Neuronal stem cell (in vitro differentiated cells): ENCODE data around the gene PARD6A.

Source experiments
- DNase-seq: peaks from one replicate; pipeline ENCODE4 v3.0.0-alpha.2; 2013; ENCODE audit warnings: low spot score
- H2AFZ ChIP-seq: one replicate; pipeline ENCODE4 v1.6.1; 2013; ENCODE audit warnings: mild to moderate bottlenecking, low read length, inconsistent platforms
- H2AK5ac ChIP-seq: 2 replicates; pipeline ENCODE4 v1.6.1; 2013; ENCODE audit warnings: low read depth, mild to moderate bottlenecking, inconsistent platforms, low read length, moderate library complexity, mixed read lengths
- H2BK120ac ChIP-seq: 2 replicates; pipeline ENCODE4 v1.6.1; 2013; ENCODE audit warnings: low read depth, mild to moderate bottlenecking, inconsistent platforms, low read length, moderate library complexity, mixed read lengths
- H2BK12ac ChIP-seq: one replicate; pipeline ENCODE4 v1.6.1; 2013; ENCODE audit warnings: low read length, inconsistent platforms
- H2BK15ac ChIP-seq: 2 replicates; pipeline ENCODE4 v1.6.1; 2013; ENCODE audit warnings: mild to moderate bottlenecking, low read length, inconsistent platforms, mixed read lengths
- H2BK5ac ChIP-seq: one replicate; pipeline ENCODE4 v1.6.1; 2013; ENCODE audit warnings: inconsistent platforms, mild to moderate bottlenecking, low read length, moderate library complexity
- H3K14ac ChIP-seq: one replicate; pipeline ENCODE4 v1.6.1; 2013; ENCODE audit warnings: low read length, inconsistent platforms
- H3K18ac ChIP-seq: 2 replicates; pipeline ENCODE4 v1.6.1; 2013; ENCODE audit warnings: low read length, inconsistent platforms
- H3K23ac ChIP-seq: 2 replicates; pipeline ENCODE4 v1.6.1; 2013; ENCODE audit warnings: low read depth, mild to moderate bottlenecking, mixed read lengths, low read length, inconsistent platforms; ENCODE audit not compliant: poor library complexity
- H3K27ac ChIP-seq: replicated peaks from 3 replicates; pipeline ENCODE4 v1.5.1; 2013; ENCODE audit warnings: low read length, inconsistent platforms
- H3K27me3 ChIP-seq, 3 experiments: 2 replicates each; pipeline ENCODE4 v1.6.1; 2013; ENCODE audit warnings: low read length in 3 of 3, mild to moderate bottlenecking in 2 of 3, inconsistent platforms in 1 of 3, low read depth in 1 of 3, mixed read lengths in 1 of 3, moderate library complexity in 1 of 3; ENCODE audit not compliant: control insufficient read depth in 3 of 3, insufficient read depth in 3 of 3
- H3K36me3 ChIP-seq, 2 donors: replicated peaks in 1 of 2; 2 replicates each; pipeline ENCODE4 v1.6.1; 2013; ENCODE audit warnings: low read length in 2 of 2; ENCODE audit not compliant: control insufficient read depth in 2 of 2, insufficient read depth in 2 of 2
- H3K4ac ChIP-seq: 2 replicates; pipeline ENCODE4 v1.6.1; 2013; ENCODE audit warnings: inconsistent platforms, mild to moderate bottlenecking, low read length, moderate library complexity
- H3K4me1 ChIP-seq, 2 donors: 1 replicate in 1 of 2; 2 replicates in 1 of 2; pipeline ENCODE4 v1.6.1; 2013; ENCODE audit warnings: low read length in 2 of 2, low read depth in 1 of 2; ENCODE audit not compliant: control insufficient read depth in 2 of 2, insufficient read depth in 1 of 2
- H3K4me2 ChIP-seq: one replicate; pipeline ENCODE4 v1.6.1; 2013; ENCODE audit warnings: mild to moderate bottlenecking, low read length, inconsistent platforms; ENCODE audit not compliant: insufficient read depth, poor library complexity, severe bottlenecking
- H3K4me3 ChIP-seq, 2 donors: 2 replicates each; pipeline ENCODE4 v1.5.1; 2013; ENCODE audit warnings: low read length in 2 of 2, mild to moderate bottlenecking in 2 of 2, inconsistent platforms in 1 of 2, moderate library complexity in 1 of 2
- H3K79me1 ChIP-seq: one replicate; pipeline ENCODE4 v1.6.1; 2013; ENCODE audit warnings: low read depth, mild to moderate bottlenecking, inconsistent platforms, low read length, moderate library complexity
- H3K9ac ChIP-seq: one replicate; pipeline ENCODE4 v1.6.1; 2013; ENCODE audit warnings: mild to moderate bottlenecking, low read depth, low read length, inconsistent platforms; ENCODE audit not compliant: poor library complexity
- H3K9me3 ChIP-seq, 2 donors: replicated peaks in 1 of 2; 2 replicates each; pipeline versions ENCODE3 to v1.6.1; 2013; ENCODE audit warnings: low read length in 2 of 2, mild to moderate bottlenecking in 2 of 2, inconsistent platforms in 1 of 2, low read depth in 1 of 2, mixed read lengths in 1 of 2, moderate library complexity in 1 of 2; ENCODE audit not compliant: control insufficient read depth in 2 of 2, insufficient read depth in 1 of 2
- H4K8ac ChIP-seq: one replicate; pipeline ENCODE4 v1.6.1; 2013; ENCODE audit warnings: low read depth, mild to moderate bottlenecking, inconsistent platforms, low read length, moderate library complexity
- H4K91ac ChIP-seq: one replicate; pipeline ENCODE4 v1.6.1; 2013; ENCODE audit warnings: low read length, low read depth, mild to moderate bottlenecking, inconsistent platforms; ENCODE audit not compliant: poor library complexity
- WGBS, 2 donors: extraction: QIAGEN DNeasy Blood & Tissue Kit; methylation state at CpG; one replicate each; pipeline ENCODE4 v1.1.7; 2013; ENCODE audit warnings: missing lambda C conversion rate in 2 of 2, mixed read lengths in 1 of 2; ENCODE audit not compliant: insufficient read length in 2 of 2, insufficient replicate concordance in 1 of 2; ENCODE audit errors: extremely low coverage in 2 of 2; 5-methylcytosine and 5-hydroxymethylcytosine counted together

PARD6A gene

GRCh38 chr16:67704110-67704509 is 43.4 kb downstream of the PARD6A start:
- Histone ChIP-seq H3K23ac (no peak overlapping the region), H2BK5ac (no peak overlapping the region), H2AK5ac (no peak overlapping the region), H3K27me3 (no peaks in the 10 kb centered on the region), H3K79me1 (peaks cover 2% of the 10 kb centered on the region), H3K18ac (no peak overlapping the region), H2AFZ (no peak overlapping the region), H2BK120ac (no peak overlapping the region), H4K91ac (no peak overlapping the region), H3K4me2 (no peak overlapping the region), H3K4me3 (no peak overlapping the region), H3K4ac (no peak overlapping the region), H3K9me3 (peaks cover 3 to 9% of the 10 kb centered on the region in 2 donors), H3K27ac (no peak overlapping the region), H3K14ac (no peak overlapping the region), H4K8ac (no peak overlapping the region), H2BK12ac (no peak overlapping the region), H3K36me3 (peaks cover 3 to 7% of the 10 kb centered on the region in 2 donors), H2BK15ac (no peak overlapping the region), H3K9ac (no peak overlapping the region), H3K4me1 (no peaks in the 10 kb centered on the region)
- DNase-seq, result no peak
- WGBS, 2 donors, result no CpG with 5 or more reads among the region's 5 CpGs

GRCh38 chr16:67707210-67707609 is 46.5 kb downstream of the PARD6A start:
- H4K91ac ChIP-seq, result no peak overlapping the region
- H4K8ac ChIP-seq, result no peak overlapping the region
- no peak overlapping the region for H3K14ac ChIP-seq
- no peak overlapping the region for H3K18ac ChIP-seq
- no peak overlapping the region for H2BK120ac ChIP-seq
- no CpG with 5 or more reads among the region's 4 CpGs for WGBS, 2 donors
- H3K4me1 ChIP-seq, result no peaks in the 10 kb centered on the region
- H2AK5ac ChIP-seq, result no peak overlapping the region
- H3K9ac ChIP-seq, result no peak overlapping the region
- H3K4me3 ChIP-seq, result no peak overlapping the region
- no peak overlapping the region for H3K4me2 ChIP-seq
- H3K27ac ChIP-seq, result no peak overlapping the region
- peaks cover 8% of the 10 kb centered on the region for H3K79me1 ChIP-seq
- DNase-seq, result no peak
- no peak overlapping the region for H2BK5ac ChIP-seq
- peaks cover 3 to 8% of the 10 kb centered on the region in 2 donors for H3K36me3 ChIP-seq
- no peak overlapping the region for H3K23ac ChIP-seq
- H2AFZ ChIP-seq, result no peak overlapping the region
- H3K4ac ChIP-seq, result no peak overlapping the region
- no peaks in the 10 kb centered on the region for H3K9me3 ChIP-seq
- H2BK12ac ChIP-seq, result no peak overlapping the region
- H2BK15ac ChIP-seq, result no peak overlapping the region
- H3K27me3 ChIP-seq, result no peaks in the 10 kb centered on the region

GRCh38 chr16:67707790-67708189 is 47.0 kb downstream of the PARD6A start:
- no peaks in the 10 kb centered on the region for H3K9me3 ChIP-seq

GRCh38 chr16:67708368-67708771 is 47.6 kb downstream of the PARD6A start:
- Histone ChIP-seq H3K18ac (no peak overlapping the region), H2BK15ac (no peak overlapping the region), H3K9me3 (no peaks in the 10 kb centered on the region), H3K4me1 (no peaks in the 10 kb centered on the region), H2AK5ac (no peak overlapping the region), H2BK5ac (no peak overlapping the region), H3K14ac (no peak overlapping the region), H2BK120ac (no peak overlapping the region), H3K4ac (no peak overlapping the region), H3K36me3 (peaks cover 3 to 8% of the 10 kb centered on the region in 2 donors), H3K23ac (no peak overlapping the region), H3K27me3 (no peaks in the 10 kb centered on the region), H4K91ac (no peak overlapping the region), H3K9ac (no peak overlapping the region), H3K79me1 (peaks cover 8% of the 10 kb centered on the region), H3K4me2 (no peak overlapping the region), H2AFZ (no peak overlapping the region), H3K4me3 (no peak overlapping the region), H2BK12ac (no peak overlapping the region), H4K8ac (no peak overlapping the region), H3K27ac (no peak overlapping the region)
- no CpG with 5 or more reads among the region's 2 CpGs for WGBS, 2 donors
- no peak for DNase-seq

More at GRCh38 chr16:67707790-67708189, 47.0 kb downstream of the PARD6A start:
- no peak overlapping the region for H2BK12ac ChIP-seq
- H3K4me3 ChIP-seq, result no peak overlapping the region
- H2AFZ ChIP-seq, result no peak overlapping the region
- H2BK15ac ChIP-seq, result no peak overlapping the region
- H4K8ac ChIP-seq, result no peak overlapping the region
- no peak overlapping the region for H3K14ac ChIP-seq
- no peak overlapping the region for H3K4me2 ChIP-seq
- no peak for DNase-seq
- peaks cover 8% of the 10 kb centered on the region for H3K79me1 ChIP-seq
- H3K27ac ChIP-seq, result no peak overlapping the region
- H2BK5ac ChIP-seq, result no peak overlapping the region
- no peak overlapping the region for H2AK5ac ChIP-seq
- peaks cover 3 to 8% of the 10 kb centered on the region in 2 donors for H3K36me3 ChIP-seq
- H3K27me3 ChIP-seq, result no peaks in the 10 kb centered on the region
- no peak overlapping the region for H4K91ac ChIP-seq
- no peak overlapping the region for H3K4ac ChIP-seq
- no CpG with 5 or more reads among the region's 5 CpGs for WGBS, 2 donors
- H2BK120ac ChIP-seq, result no peak overlapping the region
- no peak overlapping the region for H3K23ac ChIP-seq
- no peaks in the 10 kb centered on the region for H3K4me1 ChIP-seq
- H3K18ac ChIP-seq, result no peak overlapping the region
- no peak overlapping the region for H3K9ac ChIP-seq
